Measurements from ENCODE around the gene EVI5L.

GRCh38 chr19:7841751-7842660 lies 12.0 kb downstream of the EVI5L start:
- TF ChIP-seq CTCF (conservative IDR thresholded peaks at IDR 0.05; ENCODE audit: low read depth, low read length) = no peak
- TF ChIP-seq EZH2phosphoT487 (IDR thresholded peaks at IDR 0.05; ENCODE audit: borderline replicate concordance, low read length) = no peak
